ENCODE results near the gene PACRG.

Gene PACRG

GRCh38 chr6:163237110-163237509 lies 509.3 kb downstream of the PACRG start:
- Histone ChIP-seq H3K9ac (no peak overlapping the region), H4K20me1 (ENCODE audit: insufficient read depth) (no peaks in the 10 kb centered on the region), H3K4me1 (ENCODE audit: low read depth, poor library complexity, severe bottlenecking) (no peaks in the 10 kb centered on the region), H3K4me3 (IDR thresholded peaks at IDR 0.05; ENCODE audit: insufficient read depth, low read depth, low read length) (no peak overlapping the region), H3K27ac (no peak overlapping the region), H3K79me2 (ENCODE audit: insufficient read depth, low read depth) (no peaks in the 10 kb centered on the region), H3K27me3 (ENCODE audit: insufficient read depth, low read depth) (no peaks in the 10 kb centered on the region), H3K4me2 (no peak overlapping the region), H3K36me3 (ENCODE audit: insufficient read depth) (no peaks in the 10 kb centered on the region), H2AFZ (ENCODE audit: low read depth) (no peak overlapping the region)
- no peak for TF ChIP-seq CTCF (conservative IDR thresholded peaks at IDR 0.05; ENCODE audit: low read depth, low read length)

- Histone ChIP-seq H3K36me3 (ENCODE audit: insufficient read depth) (no peaks in the 10 kb centered on the region), H3K9ac (no peak overlapping the region), H3K27ac (no peak overlapping the region), H3K4me1 (ENCODE audit: low read depth, poor library complexity, severe bottlenecking) (no peaks in the 10 kb centered on the region), H3K4me2 (no peak overlapping the region), H4K20me1 (ENCODE audit: insufficient read depth) (no peaks in the 10 kb centered on the region), H2AFZ (ENCODE audit: low read depth) (no peak overlapping the region), H3K27me3 (ENCODE audit: insufficient read depth, low read depth) (no peaks in the 10 kb centered on the region), H3K4me3 (IDR thresholded peaks at IDR 0.05; ENCODE audit: insufficient read depth, low read depth, low read length) (no peak overlapping the region), H3K79me2 (ENCODE audit: insufficient read depth, low read depth) (no peaks in the 10 kb centered on the region)
- no peak for TF ChIP-seq CTCF (conservative IDR thresholded peaks at IDR 0.05; ENCODE audit: low read depth, low read length)
These were observed 512.0 kb downstream of the PACRG start for GRCh38 chr6:163239572-163240340.

GRCh38 chr6:163240556-163240955 lies 512.8 kb downstream of the PACRG start:
- Histone ChIP-seq H3K4me3 (IDR thresholded peaks at IDR 0.05; ENCODE audit: insufficient read depth, low read depth, low read length) (no peak overlapping the region), H2AFZ (ENCODE audit: low read depth) (no peak overlapping the region), H3K36me3 (ENCODE audit: insufficient read depth) (no peaks in the 10 kb centered on the region), H3K9ac (no peak overlapping the region), H3K4me1 (ENCODE audit: low read depth, poor library complexity, severe bottlenecking) (no peaks in the 10 kb centered on the region), H3K27me3 (ENCODE audit: insufficient read depth, low read depth) (no peaks in the 10 kb centered on the region), H3K27ac (no peak overlapping the region), H3K79me2 (ENCODE audit: insufficient read depth, low read depth) (no peaks in the 10 kb centered on the region), H3K4me2 (no peak overlapping the region), H4K20me1 (ENCODE audit: insufficient read depth) (no peaks in the 10 kb centered on the region)
- TF ChIP-seq CTCF (conservative IDR thresholded peaks at IDR 0.05; ENCODE audit: low read depth, low read length) = no peak

GRCh38 chr6:163241683-163242082 lies 513.9 kb downstream of the PACRG start:
- H3K27me3 ChIP-seq (ENCODE audit: insufficient read depth, low read depth) = no peaks in the 10 kb centered on the region
- no peak overlapping the region for H3K4me3 ChIP-seq (IDR thresholded peaks at IDR 0.05; ENCODE audit: insufficient read depth, low read depth, low read length)
- H3K9ac ChIP-seq = no peak overlapping the region
- H3K79me2 ChIP-seq (ENCODE audit: insufficient read depth, low read depth) = no peaks in the 10 kb centered on the region
- H2AFZ ChIP-seq (ENCODE audit: low read depth) = no peak overlapping the region
- no peaks in the 10 kb centered on the region for H4K20me1 ChIP-seq (ENCODE audit: insufficient read depth)
- H3K4me2 ChIP-seq = no peak overlapping the region
- no peaks in the 10 kb centered on the region for H3K36me3 ChIP-seq (ENCODE audit: insufficient read depth)
- H3K4me1 ChIP-seq (ENCODE audit: low read depth, poor library complexity, severe bottlenecking) = no peaks in the 10 kb centered on the region
- no peak overlapping the region for H3K27ac ChIP-seq
- no peak for TF ChIP-seq CTCF (conservative IDR thresholded peaks at IDR 0.05; ENCODE audit: low read depth, low read length)
